C4-2B (cell line): ENCODE measurements around the gene CACNB2.

Experiments
- CTCF ChIP-seq: fragments of 450-650 bp; conservative IDR thresholded peaks from 2 replicates; pipeline ENCODE4 v1.5.1; 2017; ENCODE audit warnings: mild to moderate bottlenecking
- ZFX ChIP-seq: fragments of 450-650 bp; IDR thresholded peaks from 2 replicates; pipeline ENCODE4 v1.6.1; 2017

- TF ChIP-seq CTCF (no peak), ZFX (no peak)
Measured at GRCh38 chr10:18359812-18360211, 219.6 kb downstream of the CACNB2 start.
